Coronary artery (tissue), 2 donors: ENCODE data around the gene UQCC5.
A peak's percentile ranks its signal among the peaks of the same experiment; 100 is the strongest.

ENCODE experiments used
- DNase-seq: peaks from one replicate; pipeline ENCODE4 v3.0.0-alpha.2; 2017; ENCODE audit warnings: low spot score
- H3K27ac ChIP-seq, 2 donors: fragments of 200-600 bp; sonication (generic); one replicate each; pipeline ENCODE4 v1.5.1; 2016 to 2019
- H3K4me3 ChIP-seq: fragments of 200-600 bp; sonication (generic); 2 replicates; pipeline ENCODE4 v1.5.1; 2016; ENCODE audit warnings: mild to moderate bottlenecking, moderate library complexity
- TF ChIP-seq, protein P1 (sequence below): fragments of 200-600 bp; sonication (generic); IDR thresholded peaks from one replicate; pipeline ENCODE4 v1.5.1; 2019; ENCODE audit warnings: antibody characterized with exemption

UQCC5 gene

DNA sequence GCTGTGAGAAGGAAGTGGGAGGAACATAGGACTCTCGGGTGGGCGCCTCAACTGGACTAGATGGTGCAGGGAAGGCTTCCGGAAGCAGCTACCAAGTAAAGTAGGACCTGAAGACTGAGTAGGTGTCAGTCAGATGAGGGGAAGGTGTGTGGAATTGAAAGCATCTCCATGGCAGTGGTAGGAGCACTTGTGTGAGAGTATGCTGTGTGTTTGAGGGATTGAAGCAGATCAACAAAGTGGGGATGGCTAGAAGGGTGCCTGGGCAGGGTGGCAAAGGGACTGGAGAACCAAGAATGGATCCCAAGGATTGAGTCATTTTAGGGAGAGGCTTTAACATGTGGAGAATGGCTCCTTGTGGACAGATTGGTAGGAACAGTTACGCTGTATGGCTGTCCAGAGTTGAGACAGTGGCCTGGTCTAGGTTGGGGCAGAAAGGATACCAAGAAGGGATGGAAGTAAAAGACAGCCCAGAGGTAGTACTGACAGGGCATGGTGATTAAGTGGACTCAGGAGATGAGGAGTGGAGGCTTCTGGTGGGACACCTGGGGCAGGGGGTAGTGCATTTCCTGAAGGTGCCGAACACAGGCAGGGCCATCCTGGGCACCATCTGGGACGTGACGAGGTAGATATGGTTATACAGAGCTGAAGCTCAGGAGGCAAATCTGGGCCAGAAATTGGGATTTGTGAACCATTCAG lies 1.5 kb downstream of the UQCC5 start:
- TF ChIP-seq, protein P1, sequence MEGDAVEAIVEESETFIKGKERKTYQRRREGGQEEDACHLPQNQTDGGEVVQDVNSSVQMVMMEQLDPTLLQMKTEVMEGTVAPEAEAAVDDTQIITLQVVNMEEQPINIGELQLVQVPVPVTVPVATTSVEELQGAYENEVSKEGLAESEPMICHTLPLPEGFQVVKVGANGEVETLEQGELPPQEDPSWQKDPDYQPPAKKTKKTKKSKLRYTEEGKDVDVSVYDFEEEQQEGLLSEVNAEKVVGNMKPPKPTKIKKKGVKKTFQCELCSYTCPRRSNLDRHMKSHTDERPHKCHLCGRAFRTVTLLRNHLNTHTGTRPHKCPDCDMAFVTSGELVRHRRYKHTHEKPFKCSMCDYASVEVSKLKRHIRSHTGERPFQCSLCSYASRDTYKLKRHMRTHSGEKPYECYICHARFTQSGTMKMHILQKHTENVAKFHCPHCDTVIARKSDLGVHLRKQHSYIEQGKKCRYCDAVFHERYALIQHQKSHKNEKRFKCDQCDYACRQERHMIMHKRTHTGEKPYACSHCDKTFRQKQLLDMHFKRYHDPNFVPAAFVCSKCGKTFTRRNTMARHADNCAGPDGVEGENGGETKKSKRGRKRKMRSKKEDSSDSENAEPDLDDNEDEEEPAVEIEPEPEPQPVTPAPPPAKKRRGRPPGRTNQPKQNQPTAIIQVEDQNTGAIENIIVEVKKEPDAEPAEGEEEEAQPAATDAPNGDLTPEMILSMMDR, result no peak
- DNase-seq, result no peak
- H3K27ac ChIP-seq, result peak overlapping the region; percentile 75 to 94
- peak overlapping the region; percentile 91 for H3K4me3 ChIP-seq

DNA sequence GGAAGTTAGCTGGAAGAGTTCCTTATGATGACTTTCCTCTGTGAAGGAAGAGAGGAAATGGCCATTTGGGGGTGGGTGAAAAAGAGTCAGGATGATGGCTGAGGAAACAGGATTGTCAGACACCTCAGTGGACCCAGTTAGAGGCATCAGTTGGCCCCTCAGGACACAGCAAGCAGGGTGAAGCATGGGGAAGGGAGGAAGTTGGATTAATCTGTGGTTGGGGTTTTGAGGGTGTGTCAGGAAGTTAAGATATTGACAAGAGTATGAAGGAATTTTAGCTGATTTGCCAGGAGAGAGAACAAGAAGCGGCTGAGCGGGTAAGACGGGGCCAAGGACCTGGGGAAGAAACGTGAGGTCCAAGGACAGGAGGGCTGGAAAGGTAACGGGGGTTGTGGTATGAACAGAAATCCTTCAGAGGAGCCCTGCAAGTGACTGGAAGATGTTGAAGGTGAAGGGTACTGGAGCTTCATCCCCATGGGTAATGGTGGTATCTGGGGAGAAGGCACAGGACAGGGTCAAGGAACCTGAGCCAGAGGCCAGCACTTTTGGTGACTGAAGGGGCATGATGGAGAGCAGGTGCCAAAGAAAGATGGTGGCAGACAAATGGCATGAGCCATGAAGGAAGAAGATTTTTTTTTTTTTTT lies 2.7 kb downstream of the UQCC5 start:
- Histone ChIP-seq H3K27ac (no peak overlapping the region), H3K4me3 (peak overlapping the region; percentile 91)
- no peak for DNase-seq
- TF ChIP-seq, protein P1, result no peak

DNA sequence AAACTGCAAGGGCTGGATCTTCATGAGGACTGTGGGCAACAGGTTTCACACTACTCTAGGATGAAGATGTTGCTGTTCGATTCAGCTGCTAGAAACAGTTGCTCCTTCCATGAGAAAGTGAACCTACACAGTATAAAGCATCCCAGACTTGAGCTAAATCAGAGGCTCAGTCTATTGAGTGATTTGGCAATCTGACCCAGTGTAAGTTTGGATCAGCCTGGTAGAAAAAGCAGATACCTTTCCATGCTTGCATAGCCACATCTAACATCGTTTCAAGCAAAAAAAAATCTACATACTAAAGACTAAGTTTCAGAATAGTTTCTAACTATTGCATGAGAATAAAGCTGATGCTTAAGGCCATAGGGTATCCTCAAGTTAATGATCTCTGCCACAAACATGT lies 4.6 kb downstream of the UQCC5 start:
- no peak overlapping the region for H3K4me3 ChIP-seq
- no peak for DNase-seq
- H3K27ac ChIP-seq, result no peak overlapping the region
- TF ChIP-seq, protein P1, result no peak

DNA sequence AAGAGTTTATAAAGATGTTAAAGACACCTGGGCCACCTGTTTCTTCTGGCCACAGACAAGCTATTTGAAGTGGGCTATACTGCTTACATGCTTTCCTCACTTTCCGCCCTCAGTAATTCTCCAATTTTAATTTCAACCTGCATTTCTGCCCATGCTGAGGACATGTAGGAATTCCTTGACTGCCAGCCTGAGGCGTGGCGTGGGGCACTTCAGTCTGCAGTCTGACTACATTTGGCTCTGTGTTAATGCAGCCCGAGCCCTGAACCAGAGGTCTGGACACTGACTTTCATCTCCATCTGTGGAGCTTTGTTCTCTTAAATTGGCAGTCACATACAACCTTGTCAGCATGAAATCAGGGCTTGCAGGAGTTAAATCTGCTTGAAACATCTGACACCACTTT lies 8.5 kb downstream of the UQCC5 start:
- Histone ChIP-seq H3K4me3 (no peak overlapping the region), H3K27ac (no peak overlapping the region)
- TF ChIP-seq, protein P1, result no peak
- no peak for DNase-seq

DNA sequence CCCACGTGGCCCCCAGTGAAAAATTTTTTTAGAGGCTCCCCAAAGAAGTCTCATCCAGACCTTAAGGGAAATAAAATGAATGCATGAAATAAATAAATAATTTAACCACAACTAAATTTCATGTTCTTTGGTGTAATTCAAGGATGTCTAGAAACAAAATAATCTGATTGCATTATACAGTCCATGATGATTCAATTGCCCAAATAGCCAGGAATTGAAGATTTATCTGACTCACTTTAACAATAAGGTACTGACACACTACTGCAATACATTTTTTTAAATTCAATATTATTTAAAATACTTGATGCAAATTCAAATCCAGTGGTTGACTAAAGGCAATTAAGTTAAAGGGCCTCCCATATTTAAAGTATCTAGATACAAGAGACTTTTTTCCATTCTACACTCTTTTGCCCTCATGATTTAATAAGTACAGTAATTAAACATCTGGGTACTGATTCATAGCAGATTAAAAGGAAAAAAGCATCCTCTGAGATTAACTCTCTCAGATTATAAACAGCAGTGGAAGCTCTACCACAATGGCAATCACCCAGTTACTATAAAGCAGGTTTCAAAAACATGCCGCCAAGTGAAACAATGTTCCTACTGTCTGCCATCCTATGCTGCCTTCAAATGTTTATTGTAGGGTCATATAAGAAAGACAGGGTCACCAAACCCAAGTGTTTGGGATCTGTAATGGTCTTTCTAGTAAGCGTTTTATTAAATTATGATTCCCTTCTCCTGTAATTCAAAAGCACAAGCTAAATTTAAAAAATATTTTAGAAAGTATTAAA lies 9.9 kb downstream of the UQCC5 start:
- no peak overlapping the region for H3K27ac ChIP-seq
- TF ChIP-seq, protein P1, result no peak
- no peak for DNase-seq
- H3K4me3 ChIP-seq, result no peak overlapping the region

DNA sequence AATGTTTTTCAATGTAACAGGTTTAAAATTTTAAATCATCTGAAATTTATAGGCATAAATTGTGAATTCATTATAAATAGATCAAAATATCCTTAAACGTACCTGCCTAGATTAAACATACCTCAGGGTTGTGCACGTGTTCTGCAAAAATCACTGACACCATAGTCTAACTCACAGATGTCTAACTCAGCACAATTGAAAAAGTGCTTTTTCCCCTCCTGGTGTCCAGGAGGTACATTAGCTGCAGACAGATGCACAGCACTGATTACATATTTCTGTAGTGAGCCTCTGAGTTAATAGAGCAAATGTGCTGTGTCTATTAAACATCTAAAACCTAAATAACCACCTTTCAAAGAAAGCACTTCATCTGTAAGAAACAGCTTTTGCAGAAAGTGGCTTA lies 10.7 kb downstream of the UQCC5 start:
- H3K27ac ChIP-seq, result no peak overlapping the region
- no peak for DNase-seq
- TF ChIP-seq, protein P1, result no peak

More for the DNA sequence above, 10.7 kb downstream of the UQCC5 start:
- H3K4me3 ChIP-seq, result no peak overlapping the region
